Measurements from ENCODE around the gene FAM163B.
"Not testable (repeated sequence)": the region's sequence is repeated elsewhere in the genome, so short reads cannot be mapped to it uniquely, and the experiment has no call there.

The FAM163B gene

DNA sequence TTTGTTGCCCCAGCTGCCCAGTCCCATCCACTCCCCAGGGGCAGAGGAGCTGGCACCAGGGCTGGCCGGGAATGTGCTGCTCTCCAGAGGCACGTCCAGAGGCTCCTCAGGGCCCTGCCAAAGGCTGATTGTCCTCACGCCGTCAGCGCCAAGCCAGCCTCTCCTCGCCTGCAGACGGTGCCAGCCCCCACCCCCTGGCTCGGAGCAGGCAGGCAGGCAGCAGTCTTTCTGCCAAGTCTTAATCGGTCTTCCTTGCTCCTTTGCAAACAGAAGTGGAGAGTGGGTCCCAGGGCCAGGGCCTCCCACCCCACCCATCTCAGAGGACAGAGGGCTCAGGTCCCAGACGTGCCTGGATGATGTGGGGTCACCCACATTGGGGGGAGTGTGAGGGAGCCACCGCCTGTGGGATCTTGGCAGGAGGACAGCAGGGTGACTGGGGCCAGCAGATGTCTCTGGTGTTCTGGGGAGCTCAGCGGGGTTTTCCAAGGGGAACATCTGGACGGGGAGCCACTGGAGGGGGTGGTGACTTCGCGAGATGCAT, 36.3 kb downstream of the FAM163B start:
- DNase-seq (ENCODE audit: insufficient read length, low spot score) (no peak), FAIRE-seq (no peak)

- DNase-seq (ENCODE audit: insufficient read length, low spot score): no peak
- no peak for FAIRE-seq
Measured at GRCh38 chr9:133571896-133572595, 37.1 kb downstream of the FAM163B start.

GRCh38 chr9:133571391-133571890, 37.7 kb downstream of the FAM163B start:
- no peak for DNase-seq (ENCODE audit: insufficient read length, low spot score)
- no peak for FAIRE-seq

GRCh38 chr9:133570691-133571080, 38.5 kb downstream of the FAM163B start:
- FAIRE-seq: no peak

GRCh38 chr9:133569891-133570690, 39.1 kb downstream of the FAM163B start:
- no peak for DNase-seq (ENCODE audit: insufficient read length, low spot score)
- no peak for FAIRE-seq

More at GRCh38 chr9:133570691-133571080, 38.5 kb downstream of the FAM163B start:
- DNase-seq (ENCODE audit: insufficient read length, low spot score): no peak

DNA sequence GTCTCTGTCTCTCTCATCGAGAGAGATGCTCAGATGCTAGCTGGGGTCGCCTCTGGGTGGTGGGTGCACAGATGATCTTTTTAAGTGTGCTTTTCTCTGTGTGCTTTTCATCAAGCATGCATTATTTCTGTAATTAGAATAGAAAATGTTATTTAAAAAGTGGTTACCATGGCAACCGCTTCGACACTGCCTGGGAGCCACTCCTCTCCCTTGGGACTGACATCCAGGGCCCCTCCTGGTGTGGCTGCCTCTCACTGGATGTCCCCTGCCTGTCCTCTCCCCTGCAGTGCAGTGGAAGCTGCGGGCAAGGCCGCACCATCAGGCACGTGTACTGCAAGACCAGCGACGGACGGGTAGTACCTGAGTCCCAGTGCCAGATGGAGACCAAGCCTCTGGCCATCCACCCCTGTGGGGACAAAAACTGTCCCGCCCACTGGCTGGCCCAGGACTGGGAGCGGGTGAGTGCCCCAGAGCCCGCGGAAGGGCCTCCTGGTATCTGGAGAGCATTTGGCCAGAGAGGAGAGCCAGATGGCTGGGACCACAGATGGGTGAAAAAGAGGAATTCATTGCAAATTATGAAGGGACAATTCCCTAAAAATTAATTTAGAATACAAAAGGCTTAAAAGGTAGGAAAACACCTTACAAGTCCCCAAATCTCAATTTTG, 39.9 kb downstream of the FAM163B start:
- DNase-seq (ENCODE audit: insufficient read length, low spot score) (no peak), FAIRE-seq (no peak)

GRCh38 chr9:133568186-133568585, 41.0 kb downstream of the FAM163B start:
- no peak for DNase-seq (ENCODE audit: insufficient read length, low spot score)
- no peak for FAIRE-seq

GRCh38 chr9:133566817-133567216, 42.4 kb downstream of the FAM163B start:
- DNase-seq (ENCODE audit: insufficient read length, low spot score) (no peak), FAIRE-seq (no peak)

DNA sequence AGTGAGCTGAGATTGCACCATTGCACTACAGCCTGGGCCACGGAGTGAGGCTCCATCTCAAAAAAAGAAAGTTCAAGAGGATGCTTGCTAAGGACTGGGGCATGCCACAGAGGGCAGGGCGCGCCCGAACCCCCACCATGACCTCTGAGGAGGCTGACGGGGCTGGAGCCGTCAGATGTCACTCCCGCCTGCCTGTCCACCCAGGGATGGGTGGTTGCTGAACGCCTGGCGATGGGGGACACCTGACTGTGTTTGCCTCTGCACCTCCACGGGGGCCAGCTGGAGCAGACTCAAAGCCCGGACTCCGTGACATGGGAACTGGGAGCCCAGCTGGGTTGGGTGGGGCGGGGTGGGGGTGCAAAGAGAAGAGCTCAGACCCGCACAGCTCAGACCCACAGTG, 42.8 kb downstream of the FAM163B start:
- DNase-seq (ENCODE audit: insufficient read length, low spot score) (no peak), FAIRE-seq (no peak)

GRCh38 chr9:133564451-133565116, 44.6 kb downstream of the FAM163B start:
- no peak for FAIRE-seq

GRCh38 chr9:133563814-133564213, 45.4 kb downstream of the FAM163B start:
- not testable (repeated sequence) for FAIRE-seq; DNase-seq (ENCODE audit: insufficient read length, low spot score)

More at GRCh38 chr9:133564451-133565116, 44.6 kb downstream of the FAM163B start:
- DNase-seq (ENCODE audit: insufficient read length, low spot score): no peak

DNA sequence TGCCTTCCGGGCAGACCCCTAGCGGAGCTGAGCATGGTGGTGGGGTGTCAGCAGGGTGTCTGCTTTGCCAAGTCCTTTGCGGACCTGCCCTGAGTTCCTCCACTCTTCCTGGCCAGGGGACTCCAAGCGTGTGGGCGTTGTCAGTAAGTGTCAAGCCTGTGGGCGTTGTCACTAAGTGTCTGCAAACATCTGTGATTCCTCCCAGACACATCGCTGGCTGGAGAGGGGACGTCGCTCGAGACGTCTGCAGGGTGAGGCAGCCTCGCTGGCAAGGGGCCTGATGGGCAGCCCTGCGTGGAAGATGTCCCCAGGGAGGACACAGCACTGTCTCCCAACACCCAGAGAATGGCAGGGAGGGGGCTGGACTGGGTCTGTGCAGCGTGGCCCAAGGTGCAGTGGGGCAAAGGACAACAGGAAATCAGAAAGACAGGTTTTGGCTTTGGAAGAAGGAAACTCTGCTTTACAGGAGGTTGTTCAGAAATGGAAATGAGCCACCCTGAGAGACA, 45.8 kb downstream of the FAM163B start:
- FAIRE-seq (no peak), DNase-seq (ENCODE audit: insufficient read length, low spot score) (no peak)

DNA sequence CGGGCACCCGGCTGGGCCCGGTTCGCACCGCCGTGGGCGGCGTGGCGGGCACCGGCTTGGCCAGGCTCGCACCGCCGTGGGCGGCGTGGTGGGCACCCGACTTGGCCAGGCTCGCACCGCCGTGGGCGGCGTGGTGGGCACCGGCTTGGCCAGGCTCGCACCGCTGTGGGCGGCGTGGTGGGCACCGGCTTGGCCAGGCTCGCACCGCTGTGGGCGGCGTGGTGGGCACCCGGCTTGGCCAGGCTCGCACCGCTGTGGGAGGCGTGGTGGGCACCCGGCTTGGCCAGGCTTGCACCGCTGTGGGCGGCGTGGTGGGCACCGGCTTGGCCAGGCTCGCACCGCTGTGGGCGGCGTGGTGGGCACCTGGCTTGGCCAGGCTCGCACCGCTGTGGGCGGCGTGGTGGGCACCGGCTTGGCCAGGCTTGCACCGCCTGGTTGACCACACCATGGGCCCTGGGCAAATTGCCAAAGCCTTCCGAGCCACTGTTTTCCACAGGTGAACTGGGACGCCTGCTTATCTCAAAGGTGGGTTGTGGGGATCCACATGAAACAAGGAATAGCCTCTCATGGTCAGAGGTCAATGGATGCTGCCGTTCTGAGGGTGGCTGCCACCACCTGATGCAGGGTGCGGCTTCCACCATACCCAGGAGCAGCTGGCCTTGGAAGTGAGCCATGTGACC, 46.4 kb downstream of the FAM163B start:
- no peak for DNase-seq (ENCODE audit: insufficient read length, low spot score)
- no peak for FAIRE-seq

DNA sequence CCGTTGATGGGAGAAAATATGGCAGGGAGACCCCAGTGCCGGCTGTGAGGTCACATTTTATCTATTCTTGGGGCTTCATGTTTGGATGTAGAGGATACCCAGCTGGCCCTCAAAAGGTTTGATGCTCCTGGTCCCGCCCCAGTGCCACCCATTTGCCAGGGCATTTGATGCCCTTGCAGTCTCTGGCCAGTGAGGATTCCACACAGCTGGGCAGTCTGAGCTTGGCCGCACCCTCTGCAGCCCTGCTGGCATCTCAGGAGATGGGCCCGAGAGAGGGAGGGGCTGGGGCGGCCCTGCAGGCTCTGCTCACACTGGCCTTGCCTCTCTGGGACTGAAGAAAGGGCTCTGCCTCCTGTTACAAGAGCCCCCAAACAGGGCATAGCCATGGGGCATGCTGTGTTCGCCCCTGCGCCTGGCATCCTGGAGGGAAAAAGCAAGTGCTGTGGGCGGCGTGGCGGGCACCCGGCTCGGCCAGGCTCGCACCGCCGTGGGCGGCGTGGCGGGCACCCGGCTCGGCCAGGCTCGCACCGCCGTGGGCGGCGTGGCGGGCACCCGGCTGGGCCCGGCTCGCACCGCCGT, 47.1 kb downstream of the FAM163B start:
- FAIRE-seq (no peak), DNase-seq (ENCODE audit: insufficient read length, low spot score) (no peak)

DNA sequence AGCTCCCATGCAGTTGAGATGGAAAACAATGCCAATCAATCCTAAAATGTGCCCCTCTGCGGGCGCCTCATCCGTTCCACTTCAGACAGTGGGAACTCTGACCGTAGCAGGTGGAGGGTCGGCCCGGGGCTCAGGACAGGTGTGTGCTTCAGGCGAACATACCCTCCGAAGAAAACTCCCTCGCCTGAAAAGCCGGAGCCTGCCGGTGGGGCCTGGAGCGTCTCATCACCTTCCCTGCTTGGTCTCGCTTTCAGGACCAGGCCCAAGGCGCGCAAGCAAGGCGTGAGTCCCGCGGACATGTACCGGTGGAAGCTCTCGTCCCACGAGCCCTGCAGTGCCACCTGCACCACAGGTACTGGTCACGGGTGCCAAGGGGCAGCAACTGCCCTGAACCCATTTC, 48.2 kb downstream of the FAM163B start:
- DNase-seq (ENCODE audit: insufficient read length, low spot score) (no peak), FAIRE-seq (no peak)

GRCh38 chr9:133560311-133560710, 48.9 kb downstream of the FAM163B start:
- no peak for DNase-seq (ENCODE audit: insufficient read length, low spot score)
- no peak for FAIRE-seq

- FAIRE-seq (no peak), DNase-seq (ENCODE audit: insufficient read length, low spot score) (peak; percentile 57)
Measured at GRCh38 chr9:133558191-133559126, 50.7 kb downstream of the FAM163B start.

DNA sequence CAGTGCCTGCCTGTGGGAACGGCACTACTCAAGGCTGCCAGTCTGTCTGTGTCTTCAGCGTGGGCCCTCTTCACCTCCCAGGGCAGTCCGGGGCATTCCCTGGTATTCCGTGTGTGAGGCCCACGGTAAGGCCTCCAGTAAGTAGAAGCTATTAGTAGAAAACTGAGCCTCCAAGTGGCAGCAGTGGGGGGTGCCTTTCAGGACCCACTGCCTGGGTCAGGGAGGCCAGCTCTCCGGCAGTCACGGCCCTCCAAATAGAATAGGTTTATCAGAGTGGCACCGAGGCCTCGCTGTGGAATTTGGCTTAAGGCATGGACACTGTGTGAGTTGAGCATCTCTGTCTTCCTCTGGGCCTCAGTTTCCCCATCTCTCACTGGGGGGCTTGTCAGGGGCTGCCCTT, 51.6 kb downstream of the FAM163B start:
- FAIRE-seq: no peak
- DNase-seq (ENCODE audit: insufficient read length, low spot score): no peak
